Measurements from ENCODE around the gene WDFY2.
A peak's percentile ranks its signal among the peaks of the same experiment; 100 is the strongest.
"Not testable (repeated sequence)": the region's sequence is repeated elsewhere in the genome, so short reads cannot be mapped to it uniquely, and the experiment has no call there.

WDFY2 gene

GRCh38 chr13:51681037-51681678 is 96.9 kb downstream of the WDFY2 start:
- intact Hi-C loops (cut with DNase I): no loop called here

GRCh38 chr13:51682686-51683085 is 98.4 kb downstream of the WDFY2 start:
- intact Hi-C loops (cut with DNase I): no loop called here

More at GRCh38 chr13:51681037-51681678, 96.9 kb downstream of the WDFY2 start:
- DNase-seq: no peak

GRCh38 chr13:51683597-51683996 is 99.3 kb downstream of the WDFY2 start:
- no peak for DNase-seq
- intact Hi-C loops (cut with DNase I): no loop called here

More at GRCh38 chr13:51682686-51683085, 98.4 kb downstream of the WDFY2 start:
- DNase-seq: no peak

GRCh38 chr13:51684076-51684475 is 99.8 kb downstream of the WDFY2 start:
- DNase-seq: no peak
- intact Hi-C loops (cut with DNase I): no loop called here

GRCh38 chr13:51687947-51688714 is 103.9 kb downstream of the WDFY2 start:
- intact Hi-C loops (cut with DNase I): loop anchor here (5.0 kb wide), 1 partner anchor 106 kb away; the partner anchor contains the start of gene WDFY2
- DNase-seq: peak in 5 of 42 donors; percentile 17 to 23 (median 20)

- DNase-seq: peak in 1 of 42 donors; percentile 24
Measured at GRCh38 chr13:51688937-51689662, 104.8 kb downstream of the WDFY2 start.

GRCh38 chr13:51689663-51689996 is 105.4 kb downstream of the WDFY2 start:
- intact Hi-C loops (cut with DNase I): loop anchor here (5.0 kb wide), 1 partner anchor 107 kb away; the partner anchor contains the start of gene WDFY2
- peak in 18 of 42 donors; percentile 6 to 80 (median 44) for DNase-seq

More at GRCh38 chr13:51688937-51689662, 104.8 kb downstream of the WDFY2 start:
- intact Hi-C loops (cut with DNase I): loop anchor here (5.0 kb wide), 1 partner anchor 107 kb away; the partner anchor contains the start of gene WDFY2

- DNase-seq; intact Hi-C loops (cut with DNase I): not testable (repeated sequence)
Measured at GRCh38 chr13:51695677-51696076, 111.4 kb downstream of the WDFY2 start.

- DNase-seq: no peak
- intact Hi-C loops (cut with DNase I): no loop called here
Measured at GRCh38 chr13:51697181-51697580, 112.9 kb downstream of the WDFY2 start.

- intact Hi-C loops (cut with DNase I): no loop called here
- no peak for DNase-seq
Measured at GRCh38 chr13:51697855-51698254, 113.6 kb downstream of the WDFY2 start.

- DNase-seq: no peak
- intact Hi-C loops (cut with DNase I): no loop called here
Measured at GRCh38 chr13:51698352-51698751, 114.1 kb downstream of the WDFY2 start.

GRCh38 chr13:51704399-51705313 is 120.4 kb downstream of the WDFY2 start:
- no peak for DNase-seq
- intact Hi-C loops (cut with DNase I): no loop called here

GRCh38 chr13:51707461-51707860 is 123.2 kb downstream of the WDFY2 start:
- intact Hi-C loops (cut with DNase I): no loop called here
- DNase-seq: no peak

GRCh38 chr13:51713807-51714206 is 129.5 kb downstream of the WDFY2 start:
- intact Hi-C loops (cut with DNase I): no loop called here
- no peak for DNase-seq

GRCh38 chr13:51714663-51715168 is 130.5 kb downstream of the WDFY2 start:
- intact Hi-C loops (cut with DNase I): no loop called here
- no peak for DNase-seq

- DNase-seq: no peak
- intact Hi-C loops (cut with DNase I): no loop called here
Measured at GRCh38 chr13:51715613-51716012, 131.4 kb downstream of the WDFY2 start.

GRCh38 chr13:51717786-51718398 is 133.6 kb downstream of the WDFY2 start:
- peak in 10 of 42 donors; percentile 8 to 73 (median 27) for DNase-seq
- intact Hi-C loops (cut with DNase I): no loop called here

GRCh38 chr13:51719394-51719793 is 135.1 kb downstream of the WDFY2 start:
- intact Hi-C loops (cut with DNase I): no loop called here
- no peak for DNase-seq
